GM12878 (cell line): Measurements from ENCODE around the gene ENTREP3. TPM values are rescaled to one million over a fixed set of nuclear protein-coding genes. Genes with fewer than 3 reads are reported as not detected.

Source experiments
- BACH1 ChIP-seq: fragments of 450-650 bp; IDR thresholded peaks from 2 replicates; pipeline ENCODE4 v1.6.1; 2017; ENCODE audit warnings: mild to moderate bottlenecking, borderline replicate concordance
- CEBPB ChIP-seq, 2 experiments: fragments of 150-350 bp in 1 of 2; IDR thresholded peaks; 2 replicates each; pipeline ENCODE4 v1.6.1; 2012 to 2014; ENCODE audit warnings: low read depth in 2 of 2, low read length in 2 of 2, borderline replicate concordance in 1 of 2, inconsistent platforms in 1 of 2
- EED ChIP-seq: sonication (generic); IDR thresholded peaks from 2 replicates; pipeline ENCODE4 v1.6.1; 2016; ENCODE audit warnings: antibody characterized with exemption, low read depth
- ESRRA ChIP-seq: IDR thresholded peaks from 2 replicates; pipeline ENCODE4 v1.6.1; 2012; ENCODE audit warnings: mild to moderate bottlenecking, low read length, improper control_type of control experiment
- FOXM1 ChIP-seq: IDR thresholded peaks from 2 replicates; pipeline ENCODE4 v1.6.1; 2012; ENCODE audit warnings: low read depth, mild to moderate bottlenecking, inconsistent platforms, low read length, moderate library complexity
- GABPA ChIP-seq: IDR thresholded peaks from 2 replicates; pipeline ENCODE4 v1.6.1; 2014; ENCODE audit warnings: antibody characterized with exemption, low read depth, mild to moderate bottlenecking, inconsistent platforms
- HDAC6 ChIP-seq: fragments of 200-600 bp; sonication (generic); IDR thresholded peaks from one replicate; pipeline ENCODE4 v1.8.0; 2017; ENCODE audit warnings: antibody characterized with exemption; ENCODE audit not compliant: unreplicated experiment
- IRF4 ChIP-seq: IDR thresholded peaks from 2 replicates; pipeline ENCODE4 v1.6.1; 2011; ENCODE audit warnings: low read depth, low read length
- KDM1A ChIP-seq: fragments of 200-600 bp; sonication (generic); IDR thresholded peaks from 2 replicates; pipeline ENCODE4 v1.6.1; 2016; ENCODE audit warnings: borderline replicate concordance
- MLLT1 ChIP-seq: fragments of 450-650 bp; IDR thresholded peaks from 2 replicates; pipeline ENCODE4 v1.6.1; 2016; ENCODE audit warnings: mild to moderate bottlenecking
- MTA3 ChIP-seq: IDR thresholded peaks from 2 replicates; pipeline ENCODE4 v1.6.1; 2012; ENCODE audit warnings: low read length, inconsistent platforms, borderline replicate concordance
- NFYB ChIP-seq: IDR thresholded peaks from 2 replicates; pipeline ENCODE4 v1.6.1; 2011; ENCODE audit warnings: low read depth, mild to moderate bottlenecking, low read length, improper control_type of control experiment, moderate library complexity; ENCODE audit not compliant: insufficient read depth
- NRF1 ChIP-seq: conservative IDR thresholded peaks from 2 replicates; pipeline ENCODE4 v1.6.1; 2011; ENCODE audit warnings: mild to moderate bottlenecking, low read depth, low read length, improper control_type of control experiment
- POLR2AphosphoS2 ChIP-seq: IDR thresholded peaks from 2 replicates; pipeline ENCODE4 v1.6.1; 2011; ENCODE audit warnings: low read depth, mild to moderate bottlenecking, low read length, improper control_type of control experiment, moderate library complexity
- POU2F2 ChIP-seq: IDR thresholded peaks from 3 replicates; pipeline ENCODE4 v1.6.1; 2011; ENCODE audit warnings: low read depth, mild to moderate bottlenecking, low read length, borderline replicate concordance
- RB1 ChIP-seq: fragments of 450-650 bp; formaldehyde crosslinking; IDR thresholded peaks from 2 replicates; pipeline ENCODE4 v1.6.1; 2017; ENCODE audit warnings: mild to moderate bottlenecking, borderline replicate concordance
- SMARCA5 ChIP-seq: fragments of 450-650 bp; IDR thresholded peaks from 2 replicates; pipeline ENCODE4 v1.6.1; 2017; ENCODE audit warnings: mild to moderate bottlenecking
- SRF ChIP-seq, 2 experiments: IDR thresholded peaks; 2 replicates each; pipeline ENCODE4 v1.6.1; 2011; ENCODE audit warnings: low read depth in 2 of 2, low read length in 2 of 2, mild to moderate bottlenecking in 1 of 2, moderate library complexity in 1 of 2
- USF1 ChIP-seq: IDR thresholded peaks from 2 replicates; pipeline ENCODE4 v1.6.1; 2011; ENCODE audit warnings: borderline replicate concordance, low read depth, mild to moderate bottlenecking, moderate library complexity, mixed read lengths, low read length; ENCODE audit not compliant: insufficient read depth; ENCODE audit errors: extremely low read length
- ZBTB33 ChIP-seq: fragments of 450-650 bp; IDR thresholded peaks from 2 replicates; pipeline ENCODE4 v1.6.1; 2017; ENCODE audit warnings: mild to moderate bottlenecking
- polyA plus RNA-seq, 11 experiments: library from polyadenylated mRNA; depleted of rRNA in 4 of 11; unstranded in 6 of 11; stranded (reverse) in 5 of 11; fragments of >200 nt; fragmentation: Nextera tagmentation in 4 of 11; fragmentation: Illumina TruSeq in 1 of 11; extraction: Ambion mirVana in 4 of 11; extraction: Trizol in 1 of 11; gene quantifications; 1 replicate in 1 of 11; 2 replicates in 10 of 11; pipeline versions ENCODE4 v1.2.1 to v1.2.3, GENCODE V29; 2011 to 2016; ENCODE audit warnings: inconsistent platforms in 2 of 11, missing spikeins in 2 of 11, low read depth in 1 of 11
- total RNA-seq, 4 experiments: library from RNA; depleted of rRNA in 3 of 4; stranded (reverse); fragments of >200 nt in 3 of 4; fragmentation: Illumina TruSeq in 1 of 4; extraction: Trizol in 1 of 4; gene quantifications; 2 replicates each; pipeline versions ENCODE4 v1.2.1 to v1.2.3, GENCODE V29; 2013 to 2021
- TF ChIP-seq, protein P1 (sequence below): fragments of 150-350 bp; IDR thresholded peaks from 2 replicates; pipeline ENCODE4 v1.6.1; 2016; ENCODE audit warnings: low read depth, low read length

Gene ENTREP3
- total and polyA plus RNA-seq, 10 of the 15 experiments (the other 5 are each of a cell fraction or from before 2014, with no cell fraction given): 1.7 to 31.8 (median 3.9) TPM

DNA sequence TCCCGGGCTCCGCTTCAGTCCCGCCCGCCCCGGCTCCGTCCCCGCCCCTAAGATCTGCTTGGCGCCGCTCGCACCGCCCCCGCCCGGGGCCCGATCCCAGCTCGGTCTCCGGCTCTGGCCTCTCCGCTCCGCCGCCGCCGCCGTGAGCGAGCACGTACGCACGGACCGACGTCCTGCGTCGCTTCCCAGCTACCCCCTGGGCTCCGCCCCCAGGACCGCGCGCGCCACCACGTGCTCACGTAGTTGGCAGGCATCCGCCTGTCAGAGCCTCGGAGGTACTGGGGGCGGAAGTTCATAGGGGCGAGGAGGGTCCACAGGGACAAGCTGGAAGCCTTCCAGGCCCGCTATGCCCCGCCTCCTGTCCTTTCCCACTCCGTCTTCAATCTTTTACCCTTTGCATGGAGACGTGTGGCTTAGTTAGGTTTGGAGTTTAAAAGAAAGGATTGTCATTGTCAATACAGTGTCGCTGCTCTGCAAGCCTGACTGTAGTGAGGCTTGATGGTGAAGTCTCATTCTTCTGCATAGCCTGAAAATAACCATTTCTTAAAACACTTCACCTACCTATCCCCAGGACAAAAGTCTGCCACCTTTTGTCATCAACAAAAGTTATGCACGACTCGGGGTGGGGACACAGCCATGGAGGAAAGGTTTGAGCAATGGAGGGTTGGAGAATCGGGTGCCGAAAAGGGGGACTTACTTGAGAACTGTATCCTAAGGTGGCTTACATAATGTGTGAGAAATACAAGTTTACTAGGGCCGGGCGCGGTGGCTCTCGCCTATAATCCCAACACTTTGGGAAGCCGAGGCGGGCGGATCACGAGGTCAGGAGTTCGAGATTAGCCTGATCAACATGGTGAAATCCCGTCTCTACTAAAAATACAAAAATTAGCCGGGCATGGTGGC is 18.3 kb upstream of the ENTREP3 start, which contains the start of gene CLK2 (continued):
- TF ChIP-seq POLR2AphosphoS2 (peak; percentile 89), ESRRA (no peak), HDAC6 (no peak), KDM1A (no peak), EED (peak; percentile 30; the same call in 1 of the 2 replicates), CEBPB (IDR thresholded peaks at IDR 0.05; ENCODE audit: borderline replicate concordance in 1 of 2, low read depth in 2 of 2, low read length in 2 of 2) (no peak), NRF1 (peak; percentile 23; the same call in 1 of the 2 replicates), POU2F2 (peak; percentile 47; the same call in 1 of the 3 replicates), MLLT1 (peak; percentile 57; the same call in 1 of the 2 replicates), IRF4 (no peak), USF1 (peak; percentile 91), BACH1 (peak; percentile 18; the same call in 1 of the 2 replicates), MTA3 (no peak), SMARCA5 (no peak), RB1 (peak; percentile 53; the same call in 1 of the 2 replicates), ZBTB33 (no peak), FOXM1 (no peak), NFYB (no peak), SRF (IDR thresholded peaks at IDR 0.05; ENCODE audit: low read depth in 2 of 2, low read length in 2 of 2) (no peak), GABPA (no peak)
- TF ChIP-seq, protein P1, sequence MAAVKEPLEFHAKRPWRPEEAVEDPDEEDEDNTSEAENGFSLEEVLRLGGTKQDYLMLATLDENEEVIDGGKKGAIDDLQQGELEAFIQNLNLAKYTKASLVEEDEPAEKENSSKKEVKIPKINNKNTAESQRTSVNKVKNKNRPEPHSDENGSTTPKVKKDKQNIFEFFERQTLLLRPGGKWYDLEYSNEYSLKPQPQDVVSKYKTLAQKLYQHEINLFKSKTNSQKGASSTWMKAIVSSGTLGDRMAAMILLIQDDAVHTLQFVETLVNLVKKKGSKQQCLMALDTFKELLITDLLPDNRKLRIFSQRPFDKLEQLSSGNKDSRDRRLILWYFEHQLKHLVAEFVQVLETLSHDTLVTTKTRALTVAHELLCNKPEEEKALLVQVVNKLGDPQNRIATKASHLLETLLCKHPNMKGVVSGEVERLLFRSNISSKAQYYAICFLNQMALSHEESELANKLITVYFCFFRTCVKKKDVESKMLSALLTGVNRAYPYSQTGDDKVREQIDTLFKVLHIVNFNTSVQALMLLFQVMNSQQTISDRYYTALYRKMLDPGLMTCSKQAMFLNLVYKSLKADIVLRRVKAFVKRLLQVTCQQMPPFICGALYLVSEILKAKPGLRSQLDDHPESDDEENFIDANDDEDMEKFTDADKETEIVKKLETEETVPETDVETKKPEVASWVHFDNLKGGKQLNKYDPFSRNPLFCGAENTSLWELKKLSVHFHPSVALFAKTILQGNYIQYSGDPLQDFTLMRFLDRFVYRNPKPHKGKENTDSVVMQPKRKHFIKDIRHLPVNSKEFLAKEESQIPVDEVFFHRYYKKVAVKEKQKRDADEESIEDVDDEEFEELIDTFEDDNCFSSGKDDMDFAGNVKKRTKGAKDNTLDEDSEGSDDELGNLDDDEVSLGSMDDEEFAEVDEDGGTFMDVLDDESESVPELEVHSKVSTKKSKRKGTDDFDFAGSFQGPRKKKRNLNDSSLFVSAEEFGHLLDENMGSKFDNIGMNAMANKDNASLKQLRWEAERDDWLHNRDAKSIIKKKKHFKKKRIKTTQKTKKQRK: no peak
